ENCODE results near the gene POU6F2.

POU6F2 gene

GRCh38 chr7:39293056-39293823 is 315.5 kb downstream of the POU6F2 start:
- ATAC-seq (ENCODE audit: low read depth) (no peak), DNase-seq (ENCODE audit: low spot score) (no peak)
- no peaks in the 10 kb centered on the region for H3K36me3 ChIP-seq (ENCODE audit: low read depth)
- H3K27ac ChIP-seq (ENCODE audit: poor library complexity, severe bottlenecking) = no peak overlapping the region
- no peaks in the 10 kb centered on the region for H3K9me3 ChIP-seq (ENCODE audit: severe bottlenecking)
- no peaks in the 10 kb centered on the region for H3K27me3 ChIP-seq (ENCODE audit: insufficient read depth, poor library complexity, severe bottlenecking)
- no peaks in the 10 kb centered on the region for H3K4me1 ChIP-seq (ENCODE audit: insufficient read depth, poor library complexity, severe bottlenecking)
- TF ChIP-seq CTCF (IDR thresholded peaks at IDR 0.05; ENCODE audit: poor library complexity, severe bottlenecking) = no peak
- H3K4me3 ChIP-seq (ENCODE audit: severe bottlenecking) = no peak overlapping the region

GRCh38 chr7:39294022-39294421 is 316.3 kb downstream of the POU6F2 start:
- H3K4me1 ChIP-seq (ENCODE audit: insufficient read depth, poor library complexity, severe bottlenecking) = no peaks in the 10 kb centered on the region
- H3K9me3 ChIP-seq (ENCODE audit: severe bottlenecking) = no peaks in the 10 kb centered on the region
- H3K4me3 ChIP-seq (ENCODE audit: severe bottlenecking) = no peak overlapping the region
- H3K36me3 ChIP-seq (ENCODE audit: low read depth) = no peaks in the 10 kb centered on the region
- DNase-seq (ENCODE audit: low spot score) = no peak
- H3K27me3 ChIP-seq (ENCODE audit: insufficient read depth, poor library complexity, severe bottlenecking) = no peaks in the 10 kb centered on the region
- no peak for TF ChIP-seq CTCF (IDR thresholded peaks at IDR 0.05; ENCODE audit: poor library complexity, severe bottlenecking)
- no peak overlapping the region for H3K27ac ChIP-seq (ENCODE audit: poor library complexity, severe bottlenecking)
- ATAC-seq (ENCODE audit: low read depth) = no peak

GRCh38 chr7:39295796-39296195 is 318.1 kb downstream of the POU6F2 start:
- H3K4me3 ChIP-seq (ENCODE audit: severe bottlenecking) = no peak overlapping the region
- H3K4me1 ChIP-seq (ENCODE audit: insufficient read depth, poor library complexity, severe bottlenecking) = no peaks in the 10 kb centered on the region
- ATAC-seq (ENCODE audit: low read depth) (no peak), DNase-seq (ENCODE audit: low spot score) (no peak)
- no peaks in the 10 kb centered on the region for H3K36me3 ChIP-seq (ENCODE audit: low read depth)
- H3K27me3 ChIP-seq (ENCODE audit: insufficient read depth, poor library complexity, severe bottlenecking) = no peaks in the 10 kb centered on the region
- H3K27ac ChIP-seq (ENCODE audit: poor library complexity, severe bottlenecking) = no peak overlapping the region
- H3K9me3 ChIP-seq (ENCODE audit: severe bottlenecking) = no peaks in the 10 kb centered on the region
- no peak for TF ChIP-seq CTCF (IDR thresholded peaks at IDR 0.05; ENCODE audit: poor library complexity, severe bottlenecking)

GRCh38 chr7:39299695-39300094 is 322.0 kb downstream of the POU6F2 start:
- H3K4me3 ChIP-seq (ENCODE audit: severe bottlenecking) = no peak overlapping the region
- H3K4me1 ChIP-seq (ENCODE audit: insufficient read depth, poor library complexity, severe bottlenecking) = no peaks in the 10 kb centered on the region
- H3K9me3 ChIP-seq (ENCODE audit: severe bottlenecking) = no peaks in the 10 kb centered on the region
- H3K27ac ChIP-seq (ENCODE audit: poor library complexity, severe bottlenecking) = no peak overlapping the region
- TF ChIP-seq CTCF (IDR thresholded peaks at IDR 0.05; ENCODE audit: poor library complexity, severe bottlenecking) = no peak
- no peak for ATAC-seq (ENCODE audit: low read depth)
- H3K36me3 ChIP-seq (ENCODE audit: low read depth) = no peaks in the 10 kb centered on the region
- DNase-seq (ENCODE audit: low spot score) = no peak
- H3K27me3 ChIP-seq (ENCODE audit: insufficient read depth, poor library complexity, severe bottlenecking) = no peaks in the 10 kb centered on the region

GRCh38 chr7:39300276-39300675 is 322.6 kb downstream of the POU6F2 start:
- H3K9me3 ChIP-seq (ENCODE audit: severe bottlenecking) = no peaks in the 10 kb centered on the region
- H3K4me3 ChIP-seq (ENCODE audit: severe bottlenecking) = no peak overlapping the region
- H3K27ac ChIP-seq (ENCODE audit: poor library complexity, severe bottlenecking) = no peak overlapping the region
- TF ChIP-seq CTCF (IDR thresholded peaks at IDR 0.05; ENCODE audit: poor library complexity, severe bottlenecking) = no peak
- H3K4me1 ChIP-seq (ENCODE audit: insufficient read depth, poor library complexity, severe bottlenecking) = no peaks in the 10 kb centered on the region
- ATAC-seq (ENCODE audit: low read depth) (no peak), DNase-seq (ENCODE audit: low spot score) (no peak)
- no peaks in the 10 kb centered on the region for H3K27me3 ChIP-seq (ENCODE audit: insufficient read depth, poor library complexity, severe bottlenecking)
- H3K36me3 ChIP-seq (ENCODE audit: low read depth) = no peaks in the 10 kb centered on the region

Data from RWPE2 (cell line).